OCI-LY1 (cell line): ENCODE data around the gene NEB.

Source experiments
- EZH2 ChIP-seq: fragments of 200-600 bp; sonication (generic), shearing (Covaris generic); IDR thresholded peaks from 2 replicates; pipeline ENCODE4 v1.8.0; 2017; ENCODE audit warnings: borderline replicate concordance, mixed run types, mild to moderate bottlenecking, antibody characterized with exemption, low read length, moderate library complexity, mixed read lengths
- TF ChIP-seq, protein P1 (sequence below): fragments of 200-600 bp; sonication (generic), shearing (Covaris generic); IDR thresholded peaks from 2 replicates; pipeline ENCODE4 v1.5.1; 2017; ENCODE audit warnings: mild to moderate bottlenecking, antibody characterized with exemption, low read length, moderate library complexity, mixed read lengths

DNA sequence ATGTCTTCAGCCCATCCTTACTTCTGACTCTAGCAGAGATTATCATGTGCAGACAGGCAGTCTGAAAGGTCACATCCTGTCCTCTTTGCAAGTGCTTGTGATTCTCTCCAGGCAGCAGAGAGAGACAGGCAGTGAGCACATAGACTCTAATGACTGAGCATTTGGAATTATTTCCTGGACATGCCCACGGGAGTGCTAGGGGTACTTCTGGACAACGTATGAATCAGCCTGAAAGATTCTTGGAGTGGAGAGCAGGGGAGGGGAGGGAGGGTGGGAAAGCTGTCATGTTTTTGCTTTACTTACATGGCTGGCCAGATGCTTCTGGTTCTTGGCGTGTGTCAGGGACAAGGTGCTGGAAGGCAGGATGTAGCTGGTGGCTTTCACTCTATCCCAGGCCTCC lies 174.0 kb downstream of the NEB start:
- TF ChIP-seq, protein P1, sequence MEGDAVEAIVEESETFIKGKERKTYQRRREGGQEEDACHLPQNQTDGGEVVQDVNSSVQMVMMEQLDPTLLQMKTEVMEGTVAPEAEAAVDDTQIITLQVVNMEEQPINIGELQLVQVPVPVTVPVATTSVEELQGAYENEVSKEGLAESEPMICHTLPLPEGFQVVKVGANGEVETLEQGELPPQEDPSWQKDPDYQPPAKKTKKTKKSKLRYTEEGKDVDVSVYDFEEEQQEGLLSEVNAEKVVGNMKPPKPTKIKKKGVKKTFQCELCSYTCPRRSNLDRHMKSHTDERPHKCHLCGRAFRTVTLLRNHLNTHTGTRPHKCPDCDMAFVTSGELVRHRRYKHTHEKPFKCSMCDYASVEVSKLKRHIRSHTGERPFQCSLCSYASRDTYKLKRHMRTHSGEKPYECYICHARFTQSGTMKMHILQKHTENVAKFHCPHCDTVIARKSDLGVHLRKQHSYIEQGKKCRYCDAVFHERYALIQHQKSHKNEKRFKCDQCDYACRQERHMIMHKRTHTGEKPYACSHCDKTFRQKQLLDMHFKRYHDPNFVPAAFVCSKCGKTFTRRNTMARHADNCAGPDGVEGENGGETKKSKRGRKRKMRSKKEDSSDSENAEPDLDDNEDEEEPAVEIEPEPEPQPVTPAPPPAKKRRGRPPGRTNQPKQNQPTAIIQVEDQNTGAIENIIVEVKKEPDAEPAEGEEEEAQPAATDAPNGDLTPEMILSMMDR: no peak
- TF ChIP-seq EZH2: no peak
